SK-N-SH treated with all-trans-retinoic acid at 6 μM for 48 hours (cell line): ENCODE data around the gene UGT1A6.

Source experiments
- TCF4 ChIP-seq: fragments of 250-450 bp; sonication (Bioruptor Pico); IDR thresholded peaks from 2 replicates; pipeline ENCODE4 v1.8.0; 2021; ENCODE audit warnings: mild to moderate bottlenecking, moderate library complexity, borderline replicate concordance
- ZFP3 ChIP-seq: fragments of 250-450 bp; sonication (Bioruptor Pico); IDR thresholded peaks from 2 replicates; pipeline ENCODE4 v1.5.0; 2020; ENCODE audit warnings: mild to moderate bottlenecking, moderate library complexity
- ZFP30 ChIP-seq: fragments of 450-650 bp; formaldehyde crosslinking; IDR thresholded peaks from 2 replicates; pipeline ENCODE4 v1.5.0; 2022; ENCODE audit warnings: mild to moderate bottlenecking, moderate library complexity
- ZNF70 ChIP-seq: fragments of 450-650 bp; formaldehyde crosslinking; IDR thresholded peaks from 2 replicates; pipeline ENCODE4 v1.5.0; 2020; ENCODE audit warnings: mild to moderate bottlenecking, moderate library complexity
- TF ChIP-seq, protein P1 (sequence below): fragments of 250-450 bp; sonication (Bioruptor Pico); IDR thresholded peaks from 2 replicates; pipeline ENCODE4 v1.8.0; 2020; ENCODE audit warnings: mild to moderate bottlenecking, moderate library complexity, borderline replicate concordance

DNA sequence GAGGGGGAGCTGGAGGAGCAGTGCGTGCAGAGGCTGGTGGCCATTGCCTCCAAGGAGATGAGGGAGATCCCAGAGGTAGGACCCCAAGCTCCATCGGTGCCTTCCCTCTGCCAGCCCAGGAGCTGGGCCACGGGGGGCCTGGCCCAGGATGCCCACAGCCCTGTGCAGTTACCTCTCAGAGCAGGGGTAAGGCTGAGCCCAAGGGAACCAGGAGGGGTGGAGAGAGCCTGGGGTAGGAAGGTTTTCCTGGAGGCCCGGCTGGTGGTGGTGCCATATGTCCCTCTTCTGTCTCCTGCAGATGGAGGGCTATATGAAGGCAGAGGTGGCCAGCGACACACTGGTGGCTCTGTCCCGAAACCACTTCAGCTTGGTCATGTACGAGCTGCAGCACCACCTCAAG lies 96.9 kb downstream of the UGT1A6 start:
- TF ChIP-seq ZFP30 (CRISPR knock-in tag) = no peak
- TF ChIP-seq ZFP3 = no peak
- TF ChIP-seq TCF4 (CRISPR knock-in tag) = no peak
- no peak for TF ChIP-seq ZNF70 (CRISPR knock-in tag)
- TF ChIP-seq, protein P1, sequence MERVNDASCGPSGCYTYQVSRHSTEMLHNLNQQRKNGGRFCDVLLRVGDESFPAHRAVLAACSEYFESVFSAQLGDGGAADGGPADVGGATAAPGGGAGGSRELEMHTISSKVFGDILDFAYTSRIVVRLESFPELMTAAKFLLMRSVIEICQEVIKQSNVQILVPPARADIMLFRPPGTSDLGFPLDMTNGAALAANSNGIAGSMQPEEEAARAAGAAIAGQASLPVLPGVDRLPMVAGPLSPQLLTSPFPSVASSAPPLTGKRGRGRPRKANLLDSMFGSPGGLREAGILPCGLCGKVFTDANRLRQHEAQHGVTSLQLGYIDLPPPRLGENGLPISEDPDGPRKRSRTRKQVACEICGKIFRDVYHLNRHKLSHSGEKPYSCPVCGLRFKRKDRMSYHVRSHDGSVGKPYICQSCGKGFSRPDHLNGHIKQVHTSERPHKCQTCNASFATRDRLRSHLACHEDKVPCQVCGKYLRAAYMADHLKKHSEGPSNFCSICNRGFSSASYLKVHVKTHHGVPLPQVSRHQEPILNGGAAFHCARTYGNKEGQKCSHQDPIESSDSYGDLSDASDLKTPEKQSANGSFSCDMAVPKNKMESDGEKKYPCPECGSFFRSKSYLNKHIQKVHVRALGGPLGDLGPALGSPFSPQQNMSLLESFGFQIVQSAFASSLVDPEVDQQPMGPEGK (CRISPR knock-in tag) = no peak
